ENCODE measurements around the gene PCSK1.

Gene PCSK1

GRCh38 chr5:96343094-96343493 is 90.0 kb downstream of the PCSK1 start:
- H3K9ac ChIP-seq (ENCODE audit: low read length in 2 of 2), result no peak overlapping the region
- H3K9me3 ChIP-seq (ENCODE audit: control insufficient read depth in 2 of 2, low read length in 2 of 2), result no peaks in the 10 kb centered on the region
- H3K36me3 ChIP-seq (ENCODE audit: control insufficient read depth in 2 of 2, insufficient read depth in 2 of 2, low read length in 2 of 2), result no peaks in the 10 kb centered on the region
- peaks cover 5% of the 10 kb centered on the region for H3K4me1 ChIP-seq (ENCODE audit: control insufficient read depth, insufficient read depth, low read length)
- H3K27ac ChIP-seq (ENCODE audit: low read length), result no peak overlapping the region
- no peak overlapping the region for H3K4me3 ChIP-seq (ENCODE audit: low read length in 2 of 2)
- no peaks in the 10 kb centered on the region for H3K27me3 ChIP-seq (ENCODE audit: control insufficient read depth in 1 of 2, insufficient read depth in 2 of 2, low read length in 2 of 2)

DNA sequence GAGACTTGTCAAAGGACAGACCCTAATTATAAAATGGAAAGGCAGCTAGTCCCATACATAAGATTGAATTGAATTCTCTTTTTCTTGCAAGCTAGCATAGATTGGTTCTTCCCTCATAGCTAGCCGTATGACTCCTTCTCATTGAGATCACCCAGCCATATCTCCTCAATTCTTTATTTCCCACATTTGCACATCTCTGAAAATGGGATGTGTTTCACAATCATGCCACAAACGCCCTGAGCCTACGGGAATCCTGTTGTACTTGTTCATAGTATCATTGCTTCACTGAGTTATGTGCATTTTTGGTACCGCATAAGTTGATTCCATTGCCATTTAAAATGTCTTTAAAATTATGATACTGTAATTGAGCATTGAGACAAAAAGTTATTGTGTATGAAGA is 90.5 kb downstream of the PCSK1 start:
- Histone ChIP-seq H3K27me3 (ENCODE audit: control insufficient read depth in 1 of 2, insufficient read depth in 2 of 2, low read length in 2 of 2) (no peaks in the 10 kb centered on the region), H3K9me3 (ENCODE audit: control insufficient read depth in 2 of 2, low read length in 2 of 2) (no peaks in the 10 kb centered on the region), H3K9ac (ENCODE audit: low read length in 2 of 2) (no peak overlapping the region), H3K4me3 (ENCODE audit: low read length in 2 of 2) (no peak overlapping the region), H3K27ac (ENCODE audit: low read length) (no peak overlapping the region), H3K36me3 (ENCODE audit: control insufficient read depth in 2 of 2, insufficient read depth in 2 of 2, low read length in 2 of 2) (no peaks in the 10 kb centered on the region), H3K4me1 (ENCODE audit: control insufficient read depth, insufficient read depth, low read length) (peaks cover 5% of the 10 kb centered on the region)
